H4 (cell line): Measurements from ENCODE around the gene CD7. TPM values are rescaled to one million over a fixed set of nuclear protein-coding genes. Genes with fewer than 3 reads are reported as not detected.

Experiments used
- DNase-seq: peaks from one replicate; pipeline ENCODE4 v3.0.0-alpha.2; 2015; ENCODE audit warnings: low spot score
- total RNA-seq: library from RNA; depleted of rRNA; stranded (reverse); fragments of >200 nt; shearing (Covaris generic); gene quantifications from 2 replicates; pipeline ENCODE4 v1.2.3, GENCODE V29; 2014

Gene CD7
- total RNA-seq, 1 experiment from 2014 or later, result 0.06 TPM

DNA sequence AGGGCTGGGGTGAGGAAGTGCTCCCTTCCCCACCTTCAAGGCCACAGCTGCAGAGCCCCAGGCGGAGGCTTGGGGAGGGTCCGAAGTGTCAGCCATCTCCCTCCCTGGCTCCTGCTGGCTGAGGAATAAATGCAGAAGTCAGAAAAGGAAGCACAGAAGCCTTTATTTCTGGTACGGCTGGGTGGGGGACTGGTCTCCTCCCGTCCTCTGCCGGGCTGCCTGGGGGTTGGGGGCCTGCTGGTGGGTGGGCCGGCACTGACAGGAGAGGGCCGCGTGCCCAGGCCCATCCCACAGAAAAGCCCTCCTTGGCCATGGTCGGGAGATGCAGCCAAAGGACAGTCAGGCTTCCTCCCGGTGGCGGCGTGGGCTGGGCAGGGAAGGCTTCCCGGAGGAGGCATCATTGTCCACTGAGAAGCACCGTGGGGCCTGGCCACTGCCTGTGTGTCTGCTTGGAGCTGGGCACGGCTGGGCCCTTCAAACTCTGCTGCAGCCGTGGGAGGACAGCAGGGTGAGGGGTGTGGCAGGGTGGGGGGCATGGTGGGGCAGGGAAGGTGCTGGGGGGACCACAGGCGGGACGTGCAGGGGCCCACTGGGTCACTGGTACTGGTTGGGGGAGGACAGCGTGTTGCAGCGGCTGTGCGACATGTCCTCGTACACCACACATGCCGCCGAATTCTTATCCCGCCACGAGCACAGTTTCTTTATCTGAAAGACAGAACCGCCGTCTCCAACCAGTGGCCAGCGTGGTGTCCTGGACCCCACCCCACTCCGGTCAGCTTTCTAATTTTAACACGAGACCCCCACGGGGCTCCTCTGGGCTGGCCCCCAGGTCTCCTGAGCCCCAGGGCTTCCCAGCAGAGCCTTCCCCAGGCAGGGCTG is 2.4 kb downstream of the CD7 start:
- DNase-seq, result no peak

DNA sequence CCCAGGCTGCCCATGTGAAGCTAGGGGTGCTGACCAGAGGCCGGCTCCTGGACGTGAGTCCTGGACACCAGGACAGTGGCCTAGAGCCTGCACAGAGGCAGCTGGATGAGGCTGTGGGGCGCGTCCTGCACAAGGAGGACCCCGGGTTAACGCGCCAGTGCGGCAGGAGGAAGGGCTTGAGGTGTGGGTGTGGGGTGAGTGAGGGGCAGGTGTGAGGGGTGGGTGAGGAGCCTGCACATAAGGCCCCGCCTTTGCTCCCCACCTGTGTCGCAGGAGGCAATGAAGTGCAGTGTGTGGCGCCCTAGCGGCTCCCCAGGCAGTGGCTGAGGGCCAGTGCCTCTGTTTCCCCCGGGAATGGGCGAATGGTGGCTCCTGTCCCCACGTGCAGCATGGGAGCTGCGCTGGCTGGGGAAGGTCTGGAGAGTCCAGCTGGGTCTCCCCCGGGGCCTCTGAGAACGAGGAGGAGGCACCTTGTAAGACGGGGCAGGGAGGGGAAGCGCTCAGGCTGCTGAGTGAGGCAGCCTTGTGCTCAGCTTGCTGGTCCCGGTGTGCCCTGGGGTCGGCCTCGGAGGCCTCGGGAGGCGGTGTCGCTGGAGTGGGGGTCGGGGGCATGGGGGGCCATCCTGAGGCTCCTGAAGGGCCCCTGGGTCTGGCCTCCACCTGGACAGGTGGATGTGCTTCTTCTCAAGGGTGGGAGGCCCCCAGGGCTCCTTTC is 3.2 kb downstream of the CD7 start:
- no peak for DNase-seq

DNA sequence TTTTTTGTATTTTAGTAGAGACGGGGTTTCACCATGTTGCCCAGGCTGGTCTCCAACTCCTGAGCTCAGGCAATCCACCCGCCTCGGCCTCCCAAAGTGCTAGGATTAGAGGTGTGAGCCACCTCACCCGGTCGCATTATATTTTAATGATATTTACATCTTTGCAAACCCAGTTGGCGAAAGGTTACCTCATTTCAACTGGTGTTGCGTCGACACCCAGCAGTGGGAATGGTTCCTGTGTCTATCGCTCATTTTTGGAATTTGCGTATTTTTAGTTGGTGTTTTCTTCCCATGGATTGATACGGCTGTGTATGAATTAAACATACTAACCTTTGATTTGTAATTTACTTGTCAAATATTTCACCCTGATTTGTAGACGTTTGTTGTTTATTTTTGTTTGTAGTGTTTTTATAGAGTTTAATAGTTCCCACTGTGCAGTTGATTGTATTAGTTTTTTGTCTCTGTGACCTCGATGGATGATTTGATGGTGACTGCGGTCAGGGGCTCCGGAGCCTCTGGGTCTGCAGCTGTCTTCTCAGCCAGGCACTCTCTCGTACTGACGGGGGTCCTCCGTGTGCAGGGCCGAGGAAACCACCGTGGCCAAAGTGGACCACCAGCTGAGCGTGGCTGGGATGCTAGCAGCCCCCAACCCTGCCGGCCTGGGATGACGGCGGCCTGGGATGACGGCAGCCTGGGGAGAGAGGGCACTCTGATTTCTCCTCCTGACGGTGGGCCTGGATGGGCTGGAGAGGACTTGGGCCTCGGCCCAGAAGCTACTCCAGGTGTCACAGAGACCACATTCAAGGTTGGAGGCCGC is 4.0 kb downstream of the CD7 start:
- no peak for DNase-seq

DNA sequence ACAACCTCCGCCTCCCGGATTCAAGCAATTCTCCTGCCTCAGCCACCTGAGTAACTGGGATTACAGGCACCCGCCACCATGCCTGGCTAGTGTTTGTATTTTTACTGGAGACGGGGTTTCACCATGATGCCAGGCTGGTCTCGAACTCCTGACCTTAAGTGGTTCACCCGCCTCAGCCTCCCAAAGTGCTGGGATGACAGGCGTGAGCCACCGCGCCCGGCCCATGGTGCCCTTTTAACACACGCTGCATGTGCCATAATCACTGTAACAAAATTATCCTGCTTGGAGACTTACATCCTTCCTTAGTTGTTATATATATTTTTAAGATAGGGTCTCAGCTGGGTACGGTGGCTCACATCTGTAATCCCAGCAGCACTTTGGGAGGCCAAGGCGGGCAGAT is 5.4 kb downstream of the CD7 start:
- no peak for DNase-seq

DNA sequence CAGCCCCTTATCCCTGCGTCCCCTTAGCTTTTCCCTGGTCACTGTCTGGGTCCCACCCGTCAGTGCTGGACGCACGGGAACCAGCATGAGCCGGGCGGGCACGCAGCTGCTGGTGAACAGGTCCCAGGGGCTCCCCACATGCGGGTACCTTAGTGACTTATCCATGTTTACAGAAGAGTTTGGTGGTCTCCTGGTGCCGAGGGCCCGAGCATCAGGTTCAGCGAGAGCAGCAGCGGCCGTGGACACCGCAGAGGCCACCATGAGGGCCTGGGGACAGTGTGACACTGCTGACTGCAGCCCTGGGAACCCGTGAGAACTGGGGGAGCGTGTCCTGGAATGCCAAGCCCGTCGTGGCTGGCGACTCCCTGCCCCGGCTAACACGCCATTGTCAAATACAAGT is 6.5 kb downstream of the CD7 start:
- no peak for DNase-seq

DNA sequence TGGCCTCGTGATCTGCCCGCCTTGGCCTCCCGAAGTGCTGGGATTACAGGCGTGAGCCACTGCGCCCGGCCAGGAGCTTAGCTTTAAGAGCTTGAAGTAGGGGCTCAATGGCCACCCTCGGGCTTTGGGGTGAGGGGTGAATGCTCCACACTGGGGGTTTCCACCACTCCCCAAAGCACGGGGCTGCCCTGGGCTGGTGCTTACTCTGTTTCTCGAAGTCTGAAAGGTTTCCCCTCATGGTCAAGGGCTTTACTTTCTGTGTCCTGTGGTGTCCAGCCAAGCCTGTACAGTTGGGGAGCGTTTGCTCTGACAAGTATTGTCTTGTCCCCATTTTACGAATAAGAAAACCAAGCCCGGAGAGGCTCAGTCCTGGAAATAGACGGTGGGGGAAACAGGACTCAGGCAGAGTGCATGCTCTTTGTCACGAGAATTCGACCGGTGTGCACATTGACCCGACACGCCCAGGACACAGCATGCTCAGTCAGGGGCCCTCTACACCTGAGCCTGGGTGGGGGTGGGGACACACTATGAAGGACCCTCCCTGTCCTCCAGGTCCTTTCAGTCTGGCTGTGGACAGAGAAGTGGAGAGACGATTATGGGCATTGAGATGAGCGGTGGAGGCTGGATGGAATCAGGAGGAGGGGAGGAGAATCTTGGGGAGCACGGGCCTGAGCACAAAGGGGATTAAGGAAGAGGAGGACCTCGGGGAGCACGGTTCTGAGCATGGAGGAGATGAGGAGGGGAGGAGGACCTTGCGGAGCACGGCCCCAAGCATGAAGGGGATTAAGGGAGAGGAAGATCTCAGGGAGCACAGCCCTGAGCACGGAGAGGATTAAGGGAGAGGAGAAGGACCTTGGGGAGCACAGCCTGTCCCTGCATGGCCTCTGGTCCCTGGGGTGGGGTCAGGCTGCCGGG is 7.5 kb downstream of the CD7 start:
- DNase-seq, result no peak

DNA sequence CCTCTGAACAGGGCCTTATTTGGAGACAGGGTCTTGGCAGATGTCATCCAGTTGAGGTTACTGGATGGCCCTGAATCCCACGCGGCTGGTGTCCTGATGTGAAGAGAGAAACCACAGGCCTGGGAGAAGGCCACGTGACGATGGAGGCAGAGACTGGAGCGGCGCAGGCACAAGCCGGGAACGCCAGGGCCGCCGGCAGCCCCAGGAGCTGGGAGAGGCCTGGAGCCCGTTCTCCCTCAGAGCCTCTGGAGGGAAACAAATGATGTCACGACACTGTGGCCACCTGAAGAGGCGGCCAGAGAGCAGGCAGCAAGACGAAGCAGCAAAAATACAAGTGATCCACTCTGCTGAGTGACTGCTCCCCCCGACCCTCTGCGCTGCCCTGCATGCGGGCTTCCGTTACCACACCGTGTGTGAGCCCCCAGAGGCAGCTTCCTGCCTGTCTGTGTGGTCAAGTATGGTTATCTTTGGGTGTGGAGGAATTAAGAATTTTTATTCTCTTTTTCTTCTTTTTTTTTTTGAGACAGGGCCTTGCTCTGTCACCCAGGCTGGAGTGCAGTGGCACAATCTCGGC is 11.6 kb downstream of the CD7 start:
- DNase-seq, result no peak

DNA sequence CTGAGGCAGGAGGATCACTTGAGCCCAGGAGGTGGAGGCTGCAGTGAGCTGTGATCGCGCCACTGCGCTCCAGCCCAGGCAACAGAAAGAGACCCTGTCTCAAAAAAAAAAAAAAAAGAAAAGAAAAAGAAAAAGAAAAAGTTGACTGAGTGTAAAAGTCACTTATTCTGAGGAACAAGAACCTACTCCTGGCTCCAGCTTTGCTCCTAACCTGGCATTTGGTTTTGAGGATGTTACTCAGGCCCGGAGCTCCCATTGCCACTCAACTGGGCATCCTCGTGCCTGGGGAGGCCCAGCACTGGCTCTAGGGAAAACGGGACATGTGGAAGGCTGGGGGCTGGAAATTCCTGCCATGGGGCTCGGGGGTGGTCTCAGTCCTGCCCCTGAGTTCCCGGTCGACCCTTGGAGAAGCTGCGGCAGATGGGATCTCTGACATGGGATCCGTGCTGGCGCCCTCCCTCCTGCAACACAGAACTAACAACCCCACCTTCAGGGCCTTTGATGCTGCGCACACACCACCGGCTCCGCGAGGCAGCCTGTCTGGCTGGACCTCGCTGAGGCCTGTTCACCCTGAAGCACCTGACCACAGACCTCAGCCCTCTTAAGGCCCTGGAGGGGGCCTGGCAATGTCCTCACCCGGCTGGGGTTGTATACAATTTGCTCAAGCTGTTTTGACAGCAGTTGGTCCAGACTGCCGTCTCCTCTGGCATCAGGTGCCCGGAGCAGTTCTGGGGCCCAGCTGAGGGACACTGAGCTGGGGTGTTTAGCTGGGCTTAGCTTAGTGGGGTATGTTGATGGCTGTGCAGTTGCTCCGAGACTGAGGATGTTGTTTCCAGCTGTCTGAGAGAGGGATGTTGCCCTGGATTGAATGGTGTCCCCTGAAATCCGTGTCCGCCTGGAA is 12.3 kb downstream of the CD7 start:
- DNase-seq, result no peak

DNA sequence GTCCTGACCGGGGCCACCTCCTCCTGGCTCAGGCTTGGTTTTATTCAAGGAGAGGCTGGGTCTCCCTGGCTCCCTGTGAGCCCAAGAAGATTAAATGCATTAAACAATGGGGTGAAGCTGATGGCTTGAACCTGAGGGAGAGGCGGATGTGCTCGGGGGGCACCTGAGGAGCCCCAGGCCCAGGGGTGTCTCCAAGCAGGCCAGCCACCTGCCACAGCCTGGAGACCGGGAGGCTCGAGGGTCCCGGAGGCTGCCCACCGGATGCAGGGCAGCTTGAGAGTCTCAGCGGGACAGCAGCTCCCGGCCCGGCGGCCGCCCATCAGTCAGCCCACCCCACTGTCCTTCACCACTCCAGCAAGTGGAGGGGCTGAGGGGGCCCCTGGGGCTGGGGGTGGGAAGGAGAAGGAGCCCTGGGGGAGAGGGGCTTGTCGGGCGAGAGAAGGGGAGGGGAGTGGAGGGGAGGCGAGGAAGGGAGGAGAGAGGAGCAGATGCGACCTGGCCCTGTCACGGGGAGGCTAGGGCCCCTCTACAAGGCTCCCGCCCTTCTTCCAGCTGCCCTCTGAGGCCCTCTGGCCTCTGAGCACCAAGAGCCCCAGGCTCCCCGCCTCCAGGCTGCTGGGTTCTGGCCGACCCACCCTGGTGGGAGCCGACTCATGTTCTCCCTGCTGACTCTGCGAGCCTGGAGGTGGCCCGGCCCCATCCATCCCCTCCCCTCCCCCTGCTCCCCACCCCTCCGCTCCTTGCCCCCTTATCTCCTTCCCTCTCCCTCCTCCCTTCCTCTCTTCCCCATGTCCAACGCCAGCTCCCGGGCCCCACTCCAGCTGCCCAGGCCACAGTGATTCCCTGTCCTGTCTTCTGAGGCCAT is 13.2 kb downstream of the CD7 start:
- no peak for DNase-seq

DNA sequence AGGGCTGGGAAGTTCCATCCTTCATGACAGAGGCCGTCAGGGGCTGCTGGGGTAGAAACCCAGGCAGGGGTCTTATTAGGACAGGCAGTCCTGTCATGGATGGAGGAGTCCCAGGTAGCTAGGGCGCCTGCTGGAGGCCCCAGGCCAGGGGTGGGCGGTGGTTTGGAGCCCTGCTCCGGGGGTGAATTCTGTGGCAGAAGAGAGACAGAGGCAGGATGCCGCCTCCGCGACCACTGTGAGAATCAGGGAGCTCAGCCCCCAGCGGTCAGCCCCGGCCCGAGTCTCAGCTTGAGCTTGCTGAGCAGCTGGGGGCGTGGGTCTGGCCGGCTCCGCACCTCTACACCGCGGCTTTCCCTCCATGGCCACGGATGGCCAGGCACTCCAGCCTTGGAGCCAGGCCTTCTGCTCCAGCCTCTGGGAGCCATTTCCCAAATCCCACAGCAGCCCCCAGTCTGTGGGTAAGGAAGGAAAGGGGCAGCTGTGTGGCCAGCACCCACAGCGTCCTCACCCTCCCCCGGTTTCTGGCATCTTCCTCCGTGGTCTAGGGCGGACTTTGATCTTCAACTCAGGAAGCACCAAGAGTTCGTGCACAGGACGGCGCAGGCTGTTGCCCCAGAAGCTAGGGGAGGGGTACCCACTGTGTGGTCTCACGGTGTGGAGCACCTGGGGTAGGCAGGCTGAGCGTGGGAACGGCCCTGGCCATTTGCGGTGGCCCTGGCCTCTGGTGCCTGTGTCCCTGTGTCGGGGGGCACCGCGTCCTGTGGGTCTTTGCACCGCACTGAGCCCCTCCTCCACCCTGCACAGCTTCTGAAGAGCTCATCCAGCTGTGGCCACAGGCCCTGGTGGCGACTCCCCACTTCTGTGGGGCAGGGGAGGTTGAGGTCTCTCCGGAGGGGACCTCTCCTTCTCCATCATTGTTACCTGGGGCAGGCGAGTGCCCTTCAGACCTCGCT is 14.1 kb downstream of the CD7 start:
- DNase-seq, result no peak

DNA sequence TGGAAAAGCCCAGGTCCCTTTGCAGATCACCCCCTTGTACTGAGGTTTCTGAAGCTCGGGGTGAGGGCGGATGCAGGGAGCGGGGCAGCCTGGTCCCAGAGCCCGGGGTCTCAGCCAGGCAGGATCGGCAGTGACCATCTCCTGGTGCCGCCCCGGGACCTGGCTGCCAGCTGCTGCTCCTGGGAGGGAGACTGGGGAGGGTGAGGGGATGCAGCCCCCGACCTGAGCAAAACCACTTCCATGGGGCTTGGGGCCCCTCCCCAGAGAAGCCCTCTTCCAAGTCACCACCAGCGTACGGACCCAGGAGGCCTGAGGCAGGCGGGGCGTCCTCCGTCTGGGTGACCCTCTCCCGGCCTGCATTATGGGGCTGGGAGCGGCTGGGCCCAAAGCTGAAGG is 14.8 kb downstream of the CD7 start:
- no peak for DNase-seq

DNA sequence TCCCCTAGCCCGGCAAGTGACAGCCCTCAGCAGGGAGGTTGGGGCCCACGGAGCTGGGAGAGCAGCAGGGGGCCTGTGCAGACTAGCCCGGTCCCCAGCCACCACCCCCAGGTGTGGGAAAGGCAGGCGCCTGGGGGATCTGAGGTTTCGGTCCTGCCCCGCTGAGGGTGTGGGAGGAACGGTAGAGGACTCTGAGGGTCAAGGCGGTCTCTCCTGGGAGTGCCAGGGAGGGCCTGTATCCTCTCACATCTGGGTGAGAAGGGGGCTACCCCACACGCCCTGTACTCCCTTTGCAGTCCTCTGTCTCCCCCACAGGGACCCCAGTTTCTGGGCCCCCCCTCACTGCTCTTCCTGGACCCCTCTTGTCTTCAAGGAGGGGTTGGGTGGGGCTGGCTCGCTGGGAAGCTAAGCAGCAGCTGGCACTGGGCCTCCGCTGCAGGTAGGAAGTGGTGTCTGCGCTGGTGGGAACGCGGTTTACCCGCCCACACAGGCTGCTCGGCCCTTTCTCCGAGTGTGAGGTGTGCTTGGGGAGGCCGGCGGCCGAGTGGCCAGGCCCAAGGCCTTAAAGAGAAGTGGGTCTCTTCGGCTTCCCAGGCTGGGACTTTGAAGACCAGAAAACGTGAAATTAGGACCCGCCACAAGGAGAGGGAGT is 15.4 kb downstream of the CD7 start:
- no peak for DNase-seq

DNA sequence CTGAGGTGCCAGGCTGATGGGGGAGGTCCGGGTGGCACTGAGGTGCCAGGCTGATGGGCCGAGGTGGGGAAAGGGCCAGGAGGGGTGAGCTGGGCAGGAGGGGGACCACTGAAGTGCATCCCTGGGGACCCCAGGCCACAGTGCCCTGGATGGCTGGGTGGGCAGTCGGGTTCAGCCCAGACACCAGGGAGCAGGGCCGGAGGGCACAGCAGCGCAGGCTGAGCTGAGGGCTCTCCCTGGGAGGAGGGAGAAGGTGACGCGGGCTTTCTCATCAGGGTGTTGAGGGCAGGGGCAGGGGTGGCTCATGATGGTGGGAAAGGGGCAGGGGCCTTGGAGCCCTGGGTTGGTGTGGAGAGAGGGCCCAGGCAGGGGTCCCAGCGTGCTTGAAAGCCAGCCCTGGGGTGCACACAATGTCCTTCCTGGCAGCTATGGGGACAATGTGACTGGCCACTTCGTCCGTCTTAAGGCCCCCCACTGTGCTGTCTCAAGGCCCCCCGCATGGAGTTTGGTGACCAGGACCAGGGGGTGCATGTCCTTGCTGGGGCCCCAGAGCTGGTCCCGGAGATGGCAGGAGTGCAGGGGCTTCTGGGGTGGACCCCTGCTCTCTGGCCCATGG is 16.0 kb downstream of the CD7 start:
- no peak for DNase-seq

DNA sequence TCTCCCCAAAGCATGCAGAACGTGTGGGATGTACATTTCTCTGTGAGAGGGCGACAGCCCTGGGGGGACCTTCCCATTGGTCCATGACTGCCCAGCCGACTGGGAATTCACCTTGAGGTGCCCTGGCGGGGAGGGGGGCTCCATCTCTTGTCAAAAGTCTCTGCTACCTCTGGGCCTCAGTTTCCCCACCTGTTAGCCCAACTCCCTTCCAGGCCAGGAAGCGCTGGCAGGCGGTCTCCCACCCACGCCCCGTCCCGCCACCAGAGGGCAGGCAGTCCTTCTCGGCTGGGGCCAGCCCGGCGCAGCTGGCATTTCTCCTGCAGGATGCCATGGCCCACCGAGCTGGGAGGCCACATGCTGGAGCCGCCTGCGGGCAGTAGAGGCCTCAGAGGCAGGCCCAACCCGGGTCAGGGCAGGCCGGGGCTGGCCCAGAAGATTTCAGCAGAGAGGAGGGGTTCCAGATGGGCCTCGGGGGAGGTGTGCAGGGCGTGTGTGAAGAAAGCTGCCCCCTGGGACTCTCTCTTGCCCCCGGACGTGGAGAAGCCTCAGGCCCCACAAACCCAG is 16.6 kb downstream of the CD7 start:
- peak; percentile 79 for DNase-seq

DNA sequence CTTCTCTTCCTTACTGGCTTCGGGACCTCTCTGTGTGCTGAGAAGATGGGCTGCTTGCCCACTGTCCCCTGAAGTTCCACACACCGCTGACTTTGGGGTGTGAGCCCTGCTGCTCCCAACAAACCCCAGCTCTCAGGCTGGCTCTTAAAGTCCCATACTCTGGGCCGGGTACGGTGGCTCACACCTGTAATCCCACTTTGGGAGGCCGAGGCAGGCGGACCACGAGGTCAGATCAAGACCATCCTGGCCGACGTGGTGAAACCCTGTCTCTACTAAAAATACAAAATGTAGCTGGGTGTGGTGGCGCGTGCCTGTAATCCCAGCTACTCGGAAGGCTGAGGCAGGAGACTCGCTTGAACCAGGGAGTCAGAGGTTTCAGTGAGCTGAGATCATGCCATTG is 17.2 kb downstream of the CD7 start:
- no peak for DNase-seq

DNA sequence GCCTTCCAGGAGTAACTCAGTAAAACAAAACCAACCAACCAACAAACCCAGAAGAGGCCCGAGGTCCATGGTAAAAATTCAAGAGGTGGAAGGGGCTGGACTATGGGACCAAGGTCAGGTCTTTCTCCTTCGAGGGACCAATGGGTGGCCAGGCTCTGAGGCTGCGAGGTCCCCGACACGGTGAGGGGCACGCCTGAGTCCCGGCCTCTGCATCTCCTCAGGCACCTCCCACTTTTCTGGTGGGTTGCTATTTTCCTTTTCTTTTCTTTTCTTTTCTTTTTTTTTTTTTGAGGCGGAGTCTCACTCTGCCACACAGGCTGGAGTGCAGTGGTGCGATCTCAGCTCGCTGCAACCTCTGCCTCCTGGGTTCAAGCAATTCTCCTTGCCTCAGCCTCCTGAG is 18.0 kb downstream of the CD7 start:
- no peak for DNase-seq
